AG10803 (cell line): ENCODE measurements around the gene CTNNBIP1.

Experiments used
- DNase-seq: peaks from one replicate; pipeline ENCODE4 v3.0.0; 2010; ENCODE audit warnings: low read depth
- H3K4me3 ChIP-seq: 2 replicates; pipeline ENCODE4 v1.5.1; 2011; ENCODE audit warnings: mild to moderate bottlenecking, low read length, control low read depth
- CTCF ChIP-seq: conservative IDR thresholded peaks from 2 replicates; pipeline ENCODE4 v1.5.1; 2011; ENCODE audit warnings: mild to moderate bottlenecking, low read length, control low read depth, inconsistent platforms

Gene CTNNBIP1

GRCh38 chr1:9872430-9873165 lies 37.5 kb downstream of the CTNNBIP1 start:
- TF ChIP-seq CTCF = no peak
- no peak overlapping the region for H3K4me3 ChIP-seq
- DNase-seq = no peak

GRCh38 chr1:9871707-9872425 lies 38.2 kb downstream of the CTNNBIP1 start:
- H3K4me3 ChIP-seq = no peak overlapping the region
- DNase-seq = no peak
- no peak for TF ChIP-seq CTCF

GRCh38 chr1:9871021-9871420 lies 39.0 kb downstream of the CTNNBIP1 start:
- no peak for TF ChIP-seq CTCF

GRCh38 chr1:9870572-9870971 lies 39.5 kb downstream of the CTNNBIP1 start:
- no peak for DNase-seq
- TF ChIP-seq CTCF = no peak
- no peak overlapping the region for H3K4me3 ChIP-seq

More at GRCh38 chr1:9871021-9871420, 39.0 kb downstream of the CTNNBIP1 start:
- H3K4me3 ChIP-seq = no peak overlapping the region
- no peak for DNase-seq

GRCh38 chr1:9869831-9870251 lies 40.2 kb downstream of the CTNNBIP1 start:
- H3K4me3 ChIP-seq = no peak overlapping the region
- no peak for TF ChIP-seq CTCF
- no peak for DNase-seq

DNA sequence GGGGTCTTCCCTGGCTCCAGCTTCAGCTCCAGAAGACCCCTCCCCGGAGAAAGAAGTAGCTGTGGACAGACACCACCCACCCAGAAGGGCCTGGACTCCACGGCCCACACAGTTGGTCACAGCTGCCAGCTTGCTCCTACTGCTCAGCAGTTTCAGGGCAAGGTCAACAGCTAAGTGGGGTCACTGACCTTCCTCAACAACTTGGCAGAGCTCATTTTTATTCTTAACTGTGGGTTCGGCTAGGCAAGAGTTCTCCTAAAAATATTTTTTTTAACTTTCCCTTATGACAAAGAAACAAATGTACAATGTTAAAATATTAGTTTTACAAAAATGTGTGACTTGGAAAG lies 41.9 kb downstream of the CTNNBIP1 start:
- H3K4me3 ChIP-seq = no peak overlapping the region
- DNase-seq = no peak
- TF ChIP-seq CTCF = no peak
